ENCODE results near the gene EML4. TPM values are rescaled to one million over a fixed set of nuclear protein-coding genes. Genes with fewer than 3 reads are reported as not detected.

EML4 gene
- total and polyA plus RNA-seq, 11 donors: 2.3 to 32.8 (median 5.6) TPM

- H3K36me3 ChIP-seq: no peaks in the 10 kb centered on the region
- H3K4me1 ChIP-seq: peaks cover 0 to 18% (median 4%) of the 10 kb centered on the region in 12 donors
- no peak overlapping the region for H3K4me3 ChIP-seq
- no peaks in the 10 kb centered on the region for H3K27me3 ChIP-seq
- H3K27ac ChIP-seq: no peak overlapping the region
- H3K9me3 ChIP-seq: no peaks in the 10 kb centered on the region
- TF ChIP-seq CTCF (IDR thresholded peaks at IDR 0.05): no peak
- no peak for TF ChIP-seq POLR2A (IDR thresholded peaks at IDR 0.05)
- 91 to 94% (median 94%) methylated on average over 11 of the region's 11 CpGs for WGBS, 4 donors
- DNase-seq (no peak), ATAC-seq (no peak)
- intact Hi-C loops (cut with DNase I): no loop called here
Measured at GRCh38 chr2:42371611-42372473, 202.7 kb downstream of the EML4 start.

GRCh38 chr2:42372474-42373200, 203.5 kb downstream of the EML4 start:
- H3K36me3 ChIP-seq: no peaks in the 10 kb centered on the region
- no peak for TF ChIP-seq CTCF (IDR thresholded peaks at IDR 0.05)
- no peak for TF ChIP-seq POLR2A (IDR thresholded peaks at IDR 0.05)
- ATAC-seq: no peak
- no peak overlapping the region for H3K4me3 ChIP-seq
- H3K4me1 ChIP-seq: peaks cover 0 to 18% (median 4%) of the 10 kb centered on the region in 12 donors
- intact Hi-C loops (cut with DNase I): no loop called here
- WGBS, 4 donors: 57 to 85% (median 76%) methylated on average over 3 of the region's 3 CpGs
- no peak overlapping the region for H3K27ac ChIP-seq
- no peak for DNase-seq
- H3K9me3 ChIP-seq: no peaks in the 10 kb centered on the region
- H3K27me3 ChIP-seq: no peaks in the 10 kb centered on the region

GRCh38 chr2:42376758-42377157, 207.6 kb downstream of the EML4 start:
- DNase-seq: no peak
- intact Hi-C loops (cut with DNase I): no loop called here
- no peaks in the 10 kb centered on the region for H3K4me1 ChIP-seq

More at GRCh38 chr2:42376758-42377157, 207.6 kb downstream of the EML4 start:
- Histone ChIP-seq H3K9me3 (no peaks in the 10 kb centered on the region), H3K36me3 (no peaks in the 10 kb centered on the region), H3K27ac (no peak overlapping the region), H3K27me3 (no peaks in the 10 kb centered on the region), H3K4me3 (no peak overlapping the region)
- ATAC-seq: no peak
- no peak for TF ChIP-seq POLR2A (IDR thresholded peaks at IDR 0.05)
- TF ChIP-seq CTCF (IDR thresholded peaks at IDR 0.05): no peak
- WGBS, 4 donors: 70 to 78% (median 74%) methylated on average over 7 of the region's 7 CpGs

Data from heart left ventricle (tissue), 16 donors.